ENCODE measurements around the gene PITRM1.

DNA sequence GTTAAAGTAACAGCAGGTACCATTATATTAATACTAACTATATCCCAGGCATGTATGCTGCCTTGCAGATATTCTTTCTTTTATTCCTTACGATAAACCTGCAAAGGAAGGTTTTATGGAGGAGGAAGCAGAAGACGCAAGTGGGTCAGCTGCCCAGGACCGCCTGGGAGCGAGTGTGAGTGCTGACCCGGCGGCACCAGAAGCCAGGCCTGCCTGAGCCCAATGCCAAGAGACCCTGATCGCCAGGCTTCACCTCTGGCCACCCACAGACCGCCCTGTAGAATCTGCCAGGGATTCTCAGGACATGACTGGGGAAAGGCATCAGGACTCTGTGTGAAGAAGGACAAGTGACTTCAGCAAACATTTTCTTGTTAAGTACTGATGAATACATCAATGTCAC is 26.3 kb downstream of the PITRM1 start:
- TF ChIP-seq CTCF (IDR thresholded peaks at IDR 0.05) (no peak), JUNB (IDR thresholded peaks at IDR 0.05) (no peak), E2F6 (IDR thresholded peaks at IDR 0.05; ENCODE audit: borderline replicate concordance, low read depth) (no peak), NFE2L2 (conservative IDR thresholded peaks at IDR 0.05; ENCODE audit: low read length) (no peak), RAD21 (conservative IDR thresholded peaks at IDR 0.05 in 1 of 2, IDR thresholded peaks at IDR 0.05 in 1 of 2) (no peak), SMC3 (IDR thresholded peaks at IDR 0.05) (no peak), RCOR1 (IDR thresholded peaks at IDR 0.05; ENCODE audit: low read depth, low read length) (no peak), POLR2A (IDR thresholded peaks at IDR 0.05; ENCODE audit: low read length) (no peak), MAX (IDR thresholded peaks at IDR 0.05) (no peak), KDM5A (IDR thresholded peaks at IDR 0.05) (no peak), USF2 (IDR thresholded peaks at IDR 0.05) (no peak), TP53 (CRISPR knock-in tag; IDR thresholded peaks at IDR 0.05) (no peak)
- TF ChIP-seq, protein P1, sequence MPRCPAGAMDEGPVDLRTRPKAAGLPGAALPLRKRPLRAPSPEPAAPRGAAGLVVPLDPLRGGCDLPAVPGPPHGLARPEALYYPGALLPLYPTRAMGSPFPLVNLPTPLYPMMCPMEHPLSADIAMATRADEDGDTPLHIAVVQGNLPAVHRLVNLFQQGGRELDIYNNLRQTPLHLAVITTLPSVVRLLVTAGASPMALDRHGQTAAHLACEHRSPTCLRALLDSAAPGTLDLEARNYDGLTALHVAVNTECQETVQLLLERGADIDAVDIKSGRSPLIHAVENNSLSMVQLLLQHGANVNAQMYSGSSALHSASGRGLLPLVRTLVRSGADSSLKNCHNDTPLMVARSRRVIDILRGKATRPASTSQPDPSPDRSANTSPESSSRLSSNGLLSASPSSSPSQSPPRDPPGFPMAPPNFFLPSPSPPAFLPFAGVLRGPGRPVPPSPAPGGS (IDR thresholded peaks at IDR 0.05), result no peak
- TF ChIP-seq, protein P2, sequence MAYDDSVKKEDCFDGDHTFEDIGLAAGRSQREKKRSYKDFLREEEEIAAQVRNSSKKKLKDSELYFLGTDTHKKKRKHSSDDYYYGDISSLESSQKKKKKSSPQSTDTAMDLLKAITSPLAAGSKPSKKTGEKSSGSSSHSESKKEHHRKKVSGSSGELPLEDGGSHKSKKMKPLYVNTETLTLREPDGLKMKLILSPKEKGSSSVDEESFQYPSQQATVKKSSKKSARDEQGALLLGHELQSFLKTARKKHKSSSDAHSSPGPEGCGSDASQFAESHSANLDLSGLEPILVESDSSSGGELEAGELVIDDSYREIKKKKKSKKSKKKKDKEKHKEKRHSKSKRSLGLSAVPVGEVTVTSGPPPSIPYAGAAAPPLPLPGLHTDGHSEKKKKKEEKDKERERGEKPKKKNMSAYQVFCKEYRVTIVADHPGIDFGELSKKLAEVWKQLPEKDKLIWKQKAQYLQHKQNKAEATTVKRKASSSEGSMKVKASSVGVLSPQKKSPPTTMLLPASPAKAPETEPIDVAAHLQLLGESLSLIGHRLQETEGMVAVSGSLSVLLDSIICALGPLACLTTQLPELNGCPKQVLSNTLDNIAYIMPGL (CRISPR knock-in tag; IDR thresholded peaks at IDR 0.05; ENCODE audit: borderline replicate concordance), result no peak
